Liver (tissue), 9 donors: ENCODE measurements around the gene PPIP5K1. TPM values are rescaled to one million over a fixed set of nuclear protein-coding genes. Genes with fewer than 3 reads are reported as not detected.

Experiments
- DNase-seq: peaks from one replicate; pipeline ENCODE4 v3.0.0-alpha.2; 2017; ENCODE audit warnings: low spot score
- H3K27ac ChIP-seq, 2 donors: one replicate each; pipeline ENCODE4 v1.7.0; 2013; ENCODE audit warnings: inconsistent platforms in 2 of 2, low read length in 2 of 2, control low read depth in 1 of 2, low read depth in 1 of 2, mild to moderate bottlenecking in 1 of 2
- H3K27me3 ChIP-seq, 4 donors: one replicate each; pipeline versions ENCODE4 v1.6.1 to v1.7.0; 2013; ENCODE audit warnings: low read length in 3 of 4, inconsistent platforms in 1 of 4, mild to moderate bottlenecking in 1 of 4, moderate library complexity in 1 of 4; ENCODE audit not compliant: control insufficient read depth in 4 of 4, insufficient read depth in 4 of 4
- H3K36me3 ChIP-seq, 4 donors: one replicate each; pipeline versions ENCODE4 v1.6.1 to v1.7.0; 2013; ENCODE audit warnings: low read length in 3 of 4, mild to moderate bottlenecking in 3 of 4, low read depth in 1 of 4, moderate library complexity in 1 of 4; ENCODE audit not compliant: control insufficient read depth in 4 of 4, insufficient read depth in 3 of 4
- H3K4me1 ChIP-seq, 4 donors: one replicate each; pipeline versions ENCODE4 v1.6.1 to v1.7.0; 2013; ENCODE audit warnings: low read length in 3 of 4, mild to moderate bottlenecking in 3 of 4, moderate library complexity in 1 of 4; ENCODE audit not compliant: control insufficient read depth in 4 of 4, insufficient read depth in 4 of 4
- H3K4me3 ChIP-seq, 3 donors: one replicate each; pipeline versions ENCODE4 v1.6.1 to v1.7.0; 2013; ENCODE audit warnings: low read length in 3 of 3, control low read depth in 1 of 3, low read depth in 1 of 3, mild to moderate bottlenecking in 1 of 3
- H3K9ac ChIP-seq, 2 donors: one replicate each; pipeline ENCODE4 v1.7.0; 2013; ENCODE audit warnings: low read length in 2 of 2, mild to moderate bottlenecking in 2 of 2, moderate library complexity in 2 of 2, control low read depth in 1 of 2, low read depth in 1 of 2
- H3K9me3 ChIP-seq, 4 donors: one replicate each; pipeline versions ENCODE4 v1.6.1 to v1.7.0; 2013; ENCODE audit warnings: low read length in 3 of 4; ENCODE audit not compliant: control insufficient read depth in 4 of 4
- ATF3 ChIP-seq: IDR thresholded peaks from 2 replicates; pipeline ENCODE4 v1.6.1; 2016; ENCODE audit warnings: antibody characterized with exemption
- EGR1 ChIP-seq, 2 donors: IDR thresholded peaks; 2 replicates each; pipeline ENCODE4 v1.6.1; 2016 to 2018; ENCODE audit warnings: antibody characterized with exemption in 2 of 2, low read depth in 2 of 2
- FOXA1 ChIP-seq: IDR thresholded peaks from 2 replicates; pipeline ENCODE4 v1.6.1; 2016; ENCODE audit warnings: antibody characterized with exemption
- FOXA2 ChIP-seq: IDR thresholded peaks from 2 replicates; pipeline ENCODE4 v1.6.1; 2016; ENCODE audit warnings: antibody characterized with exemption
- GABPA ChIP-seq, 2 donors: IDR thresholded peaks in 1 of 2; conservative IDR thresholded peaks in 1 of 2; 2 replicates each; pipeline ENCODE4 v1.6.1; 2016; ENCODE audit warnings: antibody characterized with exemption in 2 of 2, mild to moderate bottlenecking in 1 of 2, moderate library complexity in 1 of 2
- HNF4A ChIP-seq, 2 donors: conservative IDR thresholded peaks; 2 replicates each; pipeline ENCODE4 v1.6.1; 2016; ENCODE audit warnings: antibody characterized with exemption in 2 of 2, mild to moderate bottlenecking in 2 of 2
- HNF4G ChIP-seq: IDR thresholded peaks from 2 replicates; pipeline ENCODE4 v1.6.1; 2016; ENCODE audit warnings: antibody characterized with exemption
- JUND ChIP-seq, 2 donors: IDR thresholded peaks; 2 replicates each; pipeline ENCODE4 v1.6.1; 2016; ENCODE audit warnings: antibody characterized with exemption in 2 of 2
- NR2F2 ChIP-seq: IDR thresholded peaks from 2 replicates; pipeline ENCODE4 v1.6.1; 2016; ENCODE audit warnings: antibody characterized with exemption
- RAD21 ChIP-seq, 2 donors: IDR thresholded peaks; 2 replicates each; pipeline ENCODE4 v1.6.1; 2016; ENCODE audit warnings: antibody characterized with exemption in 2 of 2, mild to moderate bottlenecking in 2 of 2
- RXRA ChIP-seq, 2 donors: IDR thresholded peaks; 2 replicates each; pipeline ENCODE4 v1.6.1; 2017 to 2018; ENCODE audit warnings: antibody characterized with exemption in 2 of 2, mild to moderate bottlenecking in 1 of 2
- SP1 ChIP-seq: IDR thresholded peaks from 2 replicates; pipeline ENCODE4 v1.6.1; 2018; ENCODE audit warnings: antibody characterized with exemption, mild to moderate bottlenecking
- TAF1 ChIP-seq: conservative IDR thresholded peaks from 2 replicates; pipeline ENCODE4 v1.6.1; 2016; ENCODE audit warnings: antibody characterized with exemption, mild to moderate bottlenecking
- YY1 ChIP-seq: IDR thresholded peaks from 2 replicates; pipeline ENCODE4 v1.6.1; 2016; ENCODE audit warnings: antibody characterized with exemption, mild to moderate bottlenecking
- ZBTB33 ChIP-seq: IDR thresholded peaks from 2 replicates; pipeline ENCODE4 v1.6.1; 2016; ENCODE audit warnings: antibody characterized with exemption
- WGBS: extraction: QIAGEN DNeasy Blood & Tissue Kit; methylation state at CpG from one replicate; pipeline ENCODE4 v1.1.7; 2013; 5-methylcytosine and 5-hydroxymethylcytosine counted together
- polyA plus RNA-seq, 2 donors: library from polyadenylated mRNA; stranded (reverse) in 1 of 2; unstranded in 1 of 2; fragments of 200-250 nt in 1 of 2; fragments of >200 nt in 1 of 2; fragmentation: Nextera tagmentation in 1 of 2; extraction: Ambion mirVana in 1 of 2; gene quantifications; one replicate each; pipeline versions ENCODE4 v1.2.1 to v1.2.3, GENCODE V29; 2013 to 2015
- total RNA-seq, 2 donors: library from RNA; depleted of rRNA; stranded (reverse); fragments of >200 nt; gene quantifications; one replicate each; pipeline ENCODE4 v1.2.3, GENCODE V29; 2014
- TF ChIP-seq, protein P1 (sequence below): IDR thresholded peaks from 2 replicates; pipeline ENCODE4 v1.6.1; 2016; ENCODE audit warnings: antibody characterized with exemption
- TF ChIP-seq, protein P2 (sequence below): fragments of 150-350 bp; IDR thresholded peaks from 2 replicates; pipeline ENCODE4 v1.5.1; 2017; ENCODE audit warnings: improper control_type of control experiment, low read depth, low read length; ENCODE audit not compliant: missing input control
- TF ChIP-seq, protein P3 (sequence below): IDR thresholded peaks from 2 replicates; pipeline ENCODE4 v1.6.1; 2016; ENCODE audit warnings: antibody characterized with exemption, mild to moderate bottlenecking
- donor health status: healthy.
- donor health status: healthy.
- donor health status: healthy.
- donor health status: healthy.
- donor health status: healthy.

PPIP5K1 gene
- total and polyA plus RNA-seq, 4 donors = 2.5 to 18.2 (median 8.7) TPM

DNA sequence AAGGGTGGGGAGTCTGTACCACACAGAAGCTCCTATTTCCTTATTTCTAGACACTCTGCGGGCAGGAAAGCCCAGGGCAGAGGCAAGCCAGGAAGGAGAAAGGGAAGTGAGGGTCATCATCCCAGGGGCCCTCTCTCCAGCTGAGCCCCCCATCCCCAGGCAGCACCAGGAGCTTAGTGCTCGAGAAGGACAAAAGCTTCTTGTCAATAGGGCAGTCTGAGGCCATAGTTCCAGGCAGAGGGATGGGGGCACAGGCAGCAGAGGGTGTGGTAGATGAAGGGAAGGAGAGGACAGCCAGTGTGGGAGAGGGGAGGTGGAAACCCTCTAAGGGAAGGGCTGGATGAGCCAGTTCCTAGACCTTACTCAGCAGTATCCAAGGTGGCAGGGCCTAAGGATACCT lies 69.9 kb downstream of the PPIP5K1 start:
- Histone ChIP-seq H3K27me3 (peaks cover 0 to 10% (median under 1%) of the 10 kb centered on the region in 4 donors), H3K27ac (no peak overlapping the region), H3K9me3 (no peaks in the 10 kb centered on the region), H3K4me3 (no peak overlapping the region), H3K4me1 (peaks cover 0 to 3% (median 0%) of the 10 kb centered on the region in 4 donors), H3K36me3 (no peaks in the 10 kb centered on the region), H3K9ac (no peak overlapping the region)
- TF ChIP-seq ATF3 (no peak), TAF1 (no peak), ZBTB33 (no peak), GABPA (IDR thresholded peaks at IDR 0.05 in 1 of 2, conservative IDR thresholded peaks at IDR 0.05 in 1 of 2) (no peak), HNF4G (no peak)
- TF ChIP-seq, protein P1, sequence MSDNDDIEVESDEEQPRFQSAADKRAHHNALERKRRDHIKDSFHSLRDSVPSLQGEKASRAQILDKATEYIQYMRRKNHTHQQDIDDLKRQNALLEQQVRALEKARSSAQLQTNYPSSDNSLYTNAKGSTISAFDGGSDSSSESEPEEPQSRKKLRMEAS = no peak
- WGBS = 79% methylated on average over 2 of the region's 2 CpGs
- DNase-seq = no peak

GRCh38 chr15:43519196-43519595 lies 70.8 kb downstream of the PPIP5K1 start:
- Histone ChIP-seq H3K27ac (no peak overlapping the region), H3K27me3 (peaks cover 0 to 10% (median under 1%) of the 10 kb centered on the region in 4 donors), H3K4me1 (peaks cover 0 to 3% (median 0%) of the 10 kb centered on the region in 4 donors), H3K36me3 (no peaks in the 10 kb centered on the region), H3K9me3 (no peaks in the 10 kb centered on the region), H3K9ac (no peak overlapping the region), H3K4me3 (no peak overlapping the region)
- TF ChIP-seq NR2F2 (no peak), YY1 (no peak), SP1 (no peak), GABPA (IDR thresholded peaks at IDR 0.05 in 1 of 2, conservative IDR thresholded peaks at IDR 0.05 in 1 of 2) (no peak), JUND (IDR thresholded peaks at IDR 0.05) (no peak), ATF3 (no peak), HNF4A (conservative IDR thresholded peaks at IDR 0.05) (no peak), EGR1 (IDR thresholded peaks at IDR 0.05; ENCODE audit: low read depth in 2 of 2) (no peak), RAD21 (IDR thresholded peaks at IDR 0.05) (no peak), FOXA2 (no peak), HNF4G (no peak), FOXA1 (no peak), ZBTB33 (no peak), RXRA (IDR thresholded peaks at IDR 0.05) (no peak), TAF1 (no peak)
- TF ChIP-seq, protein P2, sequence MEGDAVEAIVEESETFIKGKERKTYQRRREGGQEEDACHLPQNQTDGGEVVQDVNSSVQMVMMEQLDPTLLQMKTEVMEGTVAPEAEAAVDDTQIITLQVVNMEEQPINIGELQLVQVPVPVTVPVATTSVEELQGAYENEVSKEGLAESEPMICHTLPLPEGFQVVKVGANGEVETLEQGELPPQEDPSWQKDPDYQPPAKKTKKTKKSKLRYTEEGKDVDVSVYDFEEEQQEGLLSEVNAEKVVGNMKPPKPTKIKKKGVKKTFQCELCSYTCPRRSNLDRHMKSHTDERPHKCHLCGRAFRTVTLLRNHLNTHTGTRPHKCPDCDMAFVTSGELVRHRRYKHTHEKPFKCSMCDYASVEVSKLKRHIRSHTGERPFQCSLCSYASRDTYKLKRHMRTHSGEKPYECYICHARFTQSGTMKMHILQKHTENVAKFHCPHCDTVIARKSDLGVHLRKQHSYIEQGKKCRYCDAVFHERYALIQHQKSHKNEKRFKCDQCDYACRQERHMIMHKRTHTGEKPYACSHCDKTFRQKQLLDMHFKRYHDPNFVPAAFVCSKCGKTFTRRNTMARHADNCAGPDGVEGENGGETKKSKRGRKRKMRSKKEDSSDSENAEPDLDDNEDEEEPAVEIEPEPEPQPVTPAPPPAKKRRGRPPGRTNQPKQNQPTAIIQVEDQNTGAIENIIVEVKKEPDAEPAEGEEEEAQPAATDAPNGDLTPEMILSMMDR = no peak
- TF ChIP-seq, protein P1 = no peak
- TF ChIP-seq, protein P3, sequence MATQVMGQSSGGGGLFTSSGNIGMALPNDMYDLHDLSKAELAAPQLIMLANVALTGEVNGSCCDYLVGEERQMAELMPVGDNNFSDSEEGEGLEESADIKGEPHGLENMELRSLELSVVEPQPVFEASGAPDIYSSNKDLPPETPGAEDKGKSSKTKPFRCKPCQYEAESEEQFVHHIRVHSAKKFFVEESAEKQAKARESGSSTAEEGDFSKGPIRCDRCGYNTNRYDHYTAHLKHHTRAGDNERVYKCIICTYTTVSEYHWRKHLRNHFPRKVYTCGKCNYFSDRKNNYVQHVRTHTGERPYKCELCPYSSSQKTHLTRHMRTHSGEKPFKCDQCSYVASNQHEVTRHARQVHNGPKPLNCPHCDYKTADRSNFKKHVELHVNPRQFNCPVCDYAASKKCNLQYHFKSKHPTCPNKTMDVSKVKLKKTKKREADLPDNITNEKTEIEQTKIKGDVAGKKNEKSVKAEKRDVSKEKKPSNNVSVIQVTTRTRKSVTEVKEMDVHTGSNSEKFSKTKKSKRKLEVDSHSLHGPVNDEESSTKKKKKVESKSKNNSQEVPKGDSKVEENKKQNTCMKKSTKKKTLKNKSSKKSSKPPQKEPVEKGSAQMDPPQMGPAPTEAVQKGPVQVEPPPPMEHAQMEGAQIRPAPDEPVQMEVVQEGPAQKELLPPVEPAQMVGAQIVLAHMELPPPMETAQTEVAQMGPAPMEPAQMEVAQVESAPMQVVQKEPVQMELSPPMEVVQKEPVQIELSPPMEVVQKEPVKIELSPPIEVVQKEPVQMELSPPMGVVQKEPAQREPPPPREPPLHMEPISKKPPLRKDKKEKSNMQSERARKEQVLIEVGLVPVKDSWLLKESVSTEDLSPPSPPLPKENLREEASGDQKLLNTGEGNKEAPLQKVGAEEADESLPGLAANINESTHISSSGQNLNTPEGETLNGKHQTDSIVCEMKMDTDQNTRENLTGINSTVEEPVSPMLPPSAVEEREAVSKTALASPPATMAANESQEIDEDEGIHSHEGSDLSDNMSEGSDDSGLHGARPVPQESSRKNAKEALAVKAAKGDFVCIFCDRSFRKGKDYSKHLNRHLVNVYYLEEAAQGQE = no peak
- no peak for DNase-seq
- WGBS = 80% methylated on average over 2 of the region's 2 CpGs
